Endodermal cell (in vitro differentiated cells): ENCODE measurements around the gene OR10H1. TPM values are rescaled to one million over a fixed set of nuclear protein-coding genes. Genes with fewer than 3 reads are reported as not detected.
"Not testable (repeated sequence)": the region's sequence is repeated elsewhere in the genome, so short reads cannot be mapped to it uniquely, and the experiment has no call there.

Source experiments
- DNase-seq: peaks from one replicate; pipeline ENCODE4 v3.0.0-alpha.2; 2017
- H3K27ac ChIP-seq: 2 replicates; pipeline ENCODE4 v1.5.1; 2013; ENCODE audit warnings: mild to moderate bottlenecking, low read depth, low read length, moderate library complexity
- H3K27me3 ChIP-seq: 2 replicates; pipeline ENCODE4 v1.6.1; 2013; ENCODE audit warnings: mild to moderate bottlenecking, low read length, moderate library complexity; ENCODE audit not compliant: insufficient read depth, control insufficient read depth, poor library complexity, severe bottlenecking
- H3K36me3 ChIP-seq: 2 replicates; pipeline ENCODE4 v1.7.0; 2013; ENCODE audit warnings: mild to moderate bottlenecking, low read length, moderate library complexity; ENCODE audit not compliant: control insufficient read depth, insufficient read depth
- H3K4me1 ChIP-seq: one replicate; pipeline ENCODE4 v1.7.0; 2013; ENCODE audit warnings: low read length; ENCODE audit not compliant: control insufficient read depth, insufficient read depth
- H3K4me3 ChIP-seq: 2 replicates; pipeline ENCODE4 v1.5.1; 2013; ENCODE audit warnings: mild to moderate bottlenecking, low read length, moderate library complexity
- H3K9ac ChIP-seq: 2 replicates; pipeline ENCODE4 v1.6.1; 2013; ENCODE audit warnings: mild to moderate bottlenecking, low read length, moderate library complexity; ENCODE audit not compliant: poor library complexity, severe bottlenecking; ENCODE audit errors: extremely low read depth
- H3K9me3 ChIP-seq: 2 replicates; pipeline ENCODE4 v1.6.1; 2013; ENCODE audit warnings: mild to moderate bottlenecking, low read length, moderate library complexity; ENCODE audit not compliant: control insufficient read depth
- H3K27ac Mint-ChIP-seq: 2 replicates; pipeline ENCODE4 v1.8.0; 2020; ENCODE audit warnings: mixed read lengths
- H3K27me3 Mint-ChIP-seq: 2 replicates; pipeline ENCODE4 v1.8.0; 2021; ENCODE audit warnings: mild to moderate bottlenecking, mixed read lengths; ENCODE audit not compliant: insufficient read depth
- H3K36me3 Mint-ChIP-seq: 2 replicates; pipeline ENCODE4 v1.8.0; 2020; ENCODE audit warnings: low read depth, mixed read lengths
- H3K4me1 Mint-ChIP-seq: 2 replicates; pipeline ENCODE4 v1.8.0; 2020; ENCODE audit warnings: mixed read lengths
- H3K4me3 Mint-ChIP-seq: 2 replicates; pipeline ENCODE4 v1.8.0; 2020; ENCODE audit warnings: mild to moderate bottlenecking, moderate library complexity, mixed read lengths
- H3K9me3 Mint-ChIP-seq: 2 replicates; pipeline ENCODE4 v1.8.0; 2020; ENCODE audit warnings: mild to moderate bottlenecking, mixed read lengths
- CTCF ChIP-seq: fragments of 200-600 bp; sonication (generic); conservative IDR thresholded peaks from 2 replicates; pipeline ENCODE4 v1.5.0; 2021; ENCODE audit warnings: antibody characterized with exemption, mild to moderate bottlenecking
- WGBS, 2 experiments: methylation state at CpG; one replicate each; pipeline versions ENCODE4 v1.1.5 to v1.1.7; 2013; ENCODE audit warnings: missing lambda C conversion rate in 2 of 2, mixed read lengths in 1 of 2; ENCODE audit not compliant: insufficient coverage in 1 of 2, insufficient read length in 1 of 2; 5-methylcytosine and 5-hydroxymethylcytosine counted together
- total RNA-seq, 2 donors: library from RNA; stranded (reverse); fragmentation: NEBNext Ultra II Directional in 1 of 2; extraction: Animal tissue kit (Norgen Biotek cat#: 25700) in 1 of 2; gene quantifications; 2 replicates in 1 of 2; 3 replicates in 1 of 2; pipeline ENCODE4 v1.2.1, GENCODE V29; 2021

The OR10H1 gene
- total RNA-seq, 2 donors from 2014 or later = 0.09 TPM; not detected in 1

GRCh38 chr19:15831626-15832025, 16.2 kb upstream of the OR10H1 start:
- Histone ChIP-seq H3K9me3 (peaks cover 65% of the 10 kb centered on the region), H3K36me3 (no peaks in the 10 kb centered on the region), H3K4me1 (no peaks in the 10 kb centered on the region), H3K9ac (no peak overlapping the region), H3K4me3 (no peak overlapping the region), H3K27ac (no peak overlapping the region), H3K27me3 (no peaks in the 10 kb centered on the region)
- 66 to 72% methylated on average over 3 to 5 of the region's 5 CpGs for WGBS, 2 experiments
- Mint-ChIP-seq H3K27me3 (no peaks in the 10 kb centered on the region), H3K9me3 (peaks cover 17% of the 10 kb centered on the region), H3K4me1 (no peaks in the 10 kb centered on the region), H3K27ac (no peak overlapping the region), H3K4me3 (no peak overlapping the region), H3K36me3 (no peaks in the 10 kb centered on the region)
- no peak for TF ChIP-seq CTCF
- no peak for DNase-seq

DNA sequence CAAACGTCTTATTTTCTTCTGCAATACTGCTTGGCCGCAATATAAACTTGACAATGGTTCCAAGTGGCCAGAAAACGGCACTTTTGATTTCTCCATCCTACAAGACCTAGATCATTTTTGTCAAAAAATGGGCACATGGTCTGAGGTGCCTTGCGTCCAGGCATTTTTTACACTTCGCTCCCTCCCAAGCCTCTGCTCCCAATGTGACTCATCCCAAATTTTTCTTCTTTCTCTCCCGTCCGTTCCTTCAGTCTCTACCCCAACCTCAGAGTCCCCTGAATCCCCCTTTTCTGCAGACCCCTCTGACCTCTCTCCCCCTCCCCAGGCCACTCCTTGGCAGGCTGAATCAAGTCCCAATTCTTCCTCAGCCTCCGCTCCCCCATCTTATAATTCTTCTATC, 14.3 kb upstream of the OR10H1 start:
- 73 to 82% methylated on average over 8 of the region's 8 CpGs for WGBS, 2 experiments
- Histone ChIP-seq H3K9me3 (peaks cover 66% of the 10 kb centered on the region), H3K4me3 (no peak overlapping the region), H3K4me1 (no peaks in the 10 kb centered on the region), H3K36me3 (no peaks in the 10 kb centered on the region), H3K27me3 (no peaks in the 10 kb centered on the region), H3K27ac (no peak overlapping the region), H3K9ac (no peak overlapping the region)
- Mint-ChIP-seq H3K27ac (no peak overlapping the region), H3K4me1 (no peaks in the 10 kb centered on the region), H3K36me3 (no peaks in the 10 kb centered on the region), H3K27me3 (no peaks in the 10 kb centered on the region), H3K4me3 (no peak overlapping the region), H3K9me3 (peaks cover 31% of the 10 kb centered on the region)
- TF ChIP-seq CTCF = no peak
- DNase-seq = no peak

DNA sequence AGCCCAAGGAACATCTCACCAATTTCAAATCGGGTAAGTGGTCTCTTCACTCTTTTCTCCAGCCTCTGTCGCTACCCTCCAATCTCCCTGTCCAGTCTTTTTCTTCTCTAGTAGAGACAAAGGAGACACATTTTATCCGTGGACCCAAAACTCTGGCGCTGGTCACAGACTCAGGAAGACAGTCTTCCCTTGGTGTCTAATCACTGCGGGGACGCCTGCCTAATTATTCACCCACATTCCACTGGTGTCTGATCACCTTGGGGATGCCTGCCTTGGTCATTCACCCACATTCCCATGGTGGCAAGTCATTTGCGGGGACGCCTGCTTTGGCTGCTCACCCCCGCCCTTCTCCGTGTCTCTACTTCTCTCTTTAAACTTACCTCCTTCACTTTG, 13.8 kb upstream of the OR10H1 start:
- H3K4me1 ChIP-seq = no peaks in the 10 kb centered on the region
- H3K36me3 ChIP-seq = no peaks in the 10 kb centered on the region
- H3K9ac ChIP-seq = no peak overlapping the region
- H3K4me3 ChIP-seq = no peak overlapping the region
- TF ChIP-seq CTCF = no peak
- 84 to 86% methylated on average over 10 of the region's 10 CpGs for WGBS, 2 experiments
- no peak overlapping the region for H3K27ac Mint-ChIP-seq
- no peaks in the 10 kb centered on the region for H3K36me3 Mint-ChIP-seq
- peaks cover 66% of the 10 kb centered on the region for H3K9me3 ChIP-seq
- H3K9me3 Mint-ChIP-seq = peaks cover 36% of the 10 kb centered on the region
- H3K4me1 Mint-ChIP-seq = no peaks in the 10 kb centered on the region
- no peaks in the 10 kb centered on the region for H3K27me3 ChIP-seq
- no peaks in the 10 kb centered on the region for H3K27me3 Mint-ChIP-seq
- no peak overlapping the region for H3K4me3 Mint-ChIP-seq
- DNase-seq = no peak
- no peak overlapping the region for H3K27ac ChIP-seq

DNA sequence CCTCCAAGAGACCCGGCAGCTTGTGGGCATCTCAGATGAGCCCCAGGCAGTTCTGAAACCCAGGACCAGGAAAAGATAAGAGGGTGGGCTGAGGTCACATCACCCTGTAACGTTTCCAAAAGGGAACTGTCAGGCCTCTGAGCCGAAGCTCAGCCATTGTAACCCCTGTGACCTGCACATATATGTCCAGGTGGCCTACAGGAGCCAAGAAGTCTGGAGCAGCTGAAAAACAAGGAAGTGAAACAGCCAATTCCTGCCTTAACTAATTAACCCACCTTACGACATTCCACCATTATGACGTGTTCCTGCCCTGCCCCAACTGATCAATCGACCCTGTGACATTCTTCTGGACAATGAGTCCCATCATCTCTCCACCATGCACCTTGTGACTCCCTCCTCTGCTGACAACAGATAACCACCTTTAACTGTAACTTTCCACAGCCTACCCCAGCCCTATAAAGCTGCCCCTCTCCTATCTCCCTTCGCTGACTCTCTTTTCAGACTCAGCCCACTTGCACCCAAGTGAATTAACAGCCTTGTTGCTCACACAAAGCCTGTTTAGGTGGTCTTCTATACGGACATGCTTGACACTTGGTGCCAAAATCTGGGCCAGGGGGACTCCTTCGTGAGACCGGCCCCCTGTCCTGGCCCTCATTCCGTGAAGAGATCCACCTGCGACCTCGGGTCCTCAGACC, 13.3 kb upstream of the OR10H1 start:
- H3K9me3 ChIP-seq = peaks cover 68% of the 10 kb centered on the region
- H3K27me3 ChIP-seq, H3K4me1 Mint-ChIP-seq, H3K36me3 ChIP-seq, H3K27ac ChIP-seq, H3K4me1 ChIP-seq, H3K36me3 Mint-ChIP-seq, H3K9ac ChIP-seq, H3K4me3 ChIP-seq, H3K4me3 Mint-ChIP-seq, H3K27me3 Mint-ChIP-seq, DNase-seq, H3K27ac Mint-ChIP-seq: not testable (repeated sequence)
- WGBS, 2 experiments = 63 to 64% methylated on average over 10 to 13 of the region's 13 CpGs
- peaks cover 41% of the 10 kb centered on the region for H3K9me3 Mint-ChIP-seq
